ENCODE data around the gene NEMP1. TPM values are rescaled to one million over a fixed set of nuclear protein-coding genes. Genes with fewer than 3 reads are reported as not detected.

NEMP1 gene
- total RNA-seq, 1 donor from 2014 or later = 45.4 TPM

DNA sequence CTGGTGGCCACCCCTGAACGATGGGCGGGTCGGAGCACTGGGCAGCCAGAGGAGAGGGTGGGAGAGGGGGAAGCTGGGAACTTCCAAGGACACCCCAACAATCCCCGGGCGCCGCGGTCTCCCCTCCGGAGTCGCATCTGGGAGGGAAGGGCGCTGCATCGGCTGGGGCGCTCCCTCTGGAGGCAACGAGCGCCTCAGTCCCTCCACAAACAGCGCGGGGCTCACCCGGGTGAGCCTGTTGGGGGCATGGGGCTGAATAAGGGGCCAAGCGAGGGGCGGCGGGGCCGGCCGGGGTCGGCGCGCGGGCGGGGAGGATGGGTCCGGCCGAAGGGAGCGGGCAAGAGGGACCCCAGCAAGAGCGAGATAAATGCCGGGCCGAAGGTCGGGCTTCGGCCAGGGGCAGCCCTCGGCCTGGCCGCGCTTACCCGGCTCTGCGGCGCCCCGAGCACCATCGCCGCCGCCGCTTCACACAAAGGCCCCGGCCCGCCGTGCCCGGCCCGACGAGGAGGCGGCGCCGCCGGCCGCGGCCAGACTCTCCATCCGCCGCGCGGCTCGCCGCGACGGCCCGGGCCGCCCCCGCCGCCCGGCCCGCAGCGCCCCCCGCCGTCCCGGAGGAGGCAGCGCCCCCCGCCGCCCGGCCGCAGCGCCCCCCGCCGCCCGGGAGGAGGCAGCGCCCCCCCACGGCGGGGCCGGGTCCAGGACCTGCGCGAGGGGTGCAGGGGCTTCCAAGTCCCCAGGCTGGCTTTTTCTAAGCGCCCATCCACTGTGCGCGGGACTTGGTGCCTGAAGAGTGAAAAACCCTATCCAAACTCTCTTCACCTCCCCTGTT, 72.4 kb downstream of the NEMP1 start, which contains the start of gene ZBTB39:
TSS of gene ZBTB39 (minus strand) at position 567 of the 829 bp plus-strand sequence. CDS start 1,629 bp downstream, outside the sequence.
- intact Hi-C loops (cut with micrococcal nuclease) = loop anchor here (1.0 kb wide), 1 partner anchor 249 kb away; no protein-coding TSS in a partner anchor

Other genes with a start within 250 kb of the NEMP1 start
- not detected in 2 replicates for gene SDR9C7, start 144.4 kb downstream of the NEMP1 start, total RNA-seq
- 0.41 and 0.47 TPM in 2 replicates for gene RDH16, start 121.2 kb downstream of the NEMP1 start, total RNA-seq
- gene ZBTB39, start 72.2 kb downstream of the NEMP1 start, total RNA-seq = 9.7 and 10.0 TPM in 2 replicates
- 0.39 TPM in 1 of 2 replicates, not detected in the other for gene TAC3, start 62.3 kb downstream of the NEMP1 start, total RNA-seq
- 1.4 and 1.5 TPM in 2 replicates for gene MYO1A, start 28.7 kb downstream of the NEMP1 start, total RNA-seq
- gene NAB2, start 10.3 kb upstream of the NEMP1 start, total RNA-seq = 12.3 and 14.4 TPM in 2 replicates
- 165 and 178 TPM in 2 replicates for gene STAT6, start 32.6 kb upstream of the NEMP1 start, total RNA-seq
- gene LRP1, start 49.7 kb upstream of the NEMP1 start, total RNA-seq = 0.86 and 1.1 TPM in 2 replicates
- gene LRP1-AS, start 68.8 kb upstream of the NEMP1 start, total RNA-seq = not detected in 2 replicates
- 0.37 and 0.56 TPM in 2 replicates for gene NXPH4, start 138.0 kb upstream of the NEMP1 start, total RNA-seq
- gene SHMT2, start 150.9 kb upstream of the NEMP1 start, total RNA-seq = 166 and 181 TPM in 2 replicates
- gene STAC3, start 172.4 kb upstream of the NEMP1 start, total RNA-seq = 4.2 and 5.7 TPM in 2 replicates

All from T-helper 1 cell treated with Interleukin-12 subunit alpha and Interleukin-12 subunit beta and Interleukin-4 antibody, amounts not matched to agents 30 ng/mL and 1 ng/mL, for 36 hours (primary cell).